Naive thymus-derived CD8-positive, alpha-beta T cell (primary cell): ENCODE measurements around the gene HEXD. TPM values are rescaled to one million over a fixed set of nuclear protein-coding genes. Genes with fewer than 3 reads are reported as not detected.

Experiments used
- ATAC-seq, 2 donors: fragments of 150-1000 bp; cut with Tn5 transposase in 1 of 2; sonication (Bioruptor Pico), chemical (Tn5 transposase) in 1 of 2; 1 replicate in 1 of 2; 2 replicates in 1 of 2; pipeline ENCODE4 v1.10.0; 2021; ENCODE audit warnings: mild to moderate bottlenecking in 2 of 2, moderate library complexity in 2 of 2
- POLR2A ChIA-PET: fragments of 350-600 bp; sonication (Branson Sonifier 250); formaldehyde crosslinking; loops from one replicate; lab custom pipeline; 2021; ENCODE audit warnings: antibody characterized with exemption; lab: Charles Lee
- DNase-seq, 10 donors: peaks; one replicate each; pipeline versions ENCODE4 v3.0.0 to v3.0.0-alpha.2; 2020 to 2022
- H3K27ac Mint-ChIP-seq, 10 donors: one replicate each; pipeline ENCODE4 v1.8.0; 2020 to 2022; ENCODE audit warnings: mild to moderate bottlenecking in 10 of 10, mixed read lengths in 10 of 10, moderate library complexity in 4 of 10, inconsistent platforms in 1 of 10
- H3K27me3 Mint-ChIP-seq, 5 donors: one replicate each; pipeline ENCODE4 v1.8.0; 2021 to 2022; ENCODE audit warnings: mixed read lengths in 5 of 5
- H3K36me3 Mint-ChIP-seq, 3 donors: one replicate each; pipeline ENCODE4 v1.8.0; 2020 to 2022; ENCODE audit warnings: mixed read lengths in 3 of 3, mild to moderate bottlenecking in 2 of 3, inconsistent platforms in 1 of 3
- H3K4me1 Mint-ChIP-seq, 4 donors: one replicate each; pipeline ENCODE4 v1.8.0; 2021 to 2022; ENCODE audit warnings: mixed read lengths in 4 of 4
- H3K4me3 Mint-ChIP-seq, 10 donors: one replicate each; pipeline ENCODE4 v1.8.0; 2020 to 2022; ENCODE audit warnings: mild to moderate bottlenecking in 10 of 10, mixed read lengths in 10 of 10, moderate library complexity in 6 of 10, inconsistent platforms in 1 of 10
- H3K9me3 Mint-ChIP-seq, 9 donors: one replicate each; pipeline ENCODE4 v1.8.0; 2020 to 2022; ENCODE audit warnings: mixed read lengths in 9 of 9, mild to moderate bottlenecking in 3 of 9, inconsistent platforms in 1 of 9, moderate library complexity in 1 of 9
- polyA plus RNA-seq, 3 donors: library from polyadenylated mRNA; unstranded; fragments of 300-500 nt; fragmentation: Illumina TruSeq; gene quantifications; one replicate each; pipeline ENCODE4 v1.2.3, GENCODE V29; 2021
- total RNA-seq, 8 experiments: library from RNA in 2 of 8; stranded (reverse) in 2 of 8; gene quantifications; one replicate each; pipeline ENCODE4 v1.2.3 and lab custom pipeline; 2021 to 2026

Gene HEXD
- total and polyA plus RNA-seq, 5 experiments from 2014 or later = 12.1 to 122 (median 18.8) TPM

- POLR2A ChIA-PET = no interaction called here
- Mint-ChIP-seq H3K36me3 (peaks cover 0 to 24% (median 0%) of the 10 kb centered on the region in 3 donors), H3K27ac (peak overlapping the region in 3 of 10 donors; percentile 56 to 78 (median 72))
Observed at GRCh38 chr17:82414548-82415281, 3.4 kb upstream of the HEXD start.

GRCh38 chr17:82415336-82415735 is 2.8 kb upstream of the HEXD start:
- Mint-ChIP-seq H3K9me3 (no peaks in the 10 kb centered on the region), H3K4me3 (peak overlapping the region in 4 of 10 donors; percentile 23 to 73 (median 36)), H3K36me3 (peaks cover 0 to 27% (median 3%) of the 10 kb centered on the region in 3 donors), H3K27me3 (no peaks in the 10 kb centered on the region), H3K27ac (peak overlapping the region in 1 of 10 donors; percentile 44), H3K4me1 (peaks cover 12 to 33% (median 29%) of the 10 kb centered on the region in 4 donors)
- POLR2A ChIA-PET = no interaction called here
- DNase-seq (no peak), ATAC-seq (no peak)

More at GRCh38 chr17:82414548-82415281, 3.4 kb upstream of the HEXD start:
- peak; percentile 52 to 83 (median 66) for DNase-seq
- H3K4me3 Mint-ChIP-seq = peak overlapping the region in 7 of 10 donors; percentile 4 to 45 (median 30)
- H3K4me1 Mint-ChIP-seq = peaks cover 10 to 27% (median 23%) of the 10 kb centered on the region in 4 donors
- ATAC-seq = peak; percentile 23 to 25
- no peaks in the 10 kb centered on the region for H3K27me3 Mint-ChIP-seq
- H3K9me3 Mint-ChIP-seq = no peaks in the 10 kb centered on the region

- peaks cover 12 to 34% (median 30%) of the 10 kb centered on the region in 4 donors for H3K4me1 Mint-ChIP-seq
- H3K27me3 Mint-ChIP-seq = no peaks in the 10 kb centered on the region
- no peak overlapping the region for H3K27ac Mint-ChIP-seq
- peak overlapping the region in 1 of 10 donors; percentile 73 for H3K4me3 Mint-ChIP-seq
- no peaks in the 10 kb centered on the region for H3K9me3 Mint-ChIP-seq
- POLR2A ChIA-PET = interaction anchor here (1.1 kb wide), 1 partner anchor 79 kb away, joined by 3 read pairs; no protein-coding TSS in a partner anchor
- peaks cover 0 to 29% (median 3%) of the 10 kb centered on the region in 3 donors for H3K36me3 Mint-ChIP-seq
- no peak for DNase-seq
- no peak for ATAC-seq
Observed at GRCh38 chr17:82415786-82416185, 2.4 kb upstream of the HEXD start.

- Mint-ChIP-seq H3K4me3 (peak overlapping the region in 2 of 10 donors; percentile 20 to 43), H3K36me3 (peaks cover 0 to 33% (median 6%) of the 10 kb centered on the region in 3 donors), H3K27ac (no peak overlapping the region), H3K4me1 (peaks cover 12 to 34% (median 30%) of the 10 kb centered on the region in 4 donors), H3K27me3 (no peaks in the 10 kb centered on the region), H3K9me3 (no peaks in the 10 kb centered on the region)
- ATAC-seq = no peak
- POLR2A ChIA-PET = interaction anchor here (1.1 kb wide), 1 partner anchor 79 kb away, joined by 3 read pairs; no protein-coding TSS in a partner anchor
- DNase-seq = no peak
Observed at GRCh38 chr17:82416264-82416663, 1.9 kb upstream of the HEXD start.

- Mint-ChIP-seq H3K36me3 (peaks cover 0 to 35% (median 9%) of the 10 kb centered on the region in 3 donors), H3K4me1 (peaks cover 12 to 34% (median 30%) of the 10 kb centered on the region in 4 donors), H3K27ac (no peak overlapping the region), H3K27me3 (no peaks in the 10 kb centered on the region), H3K4me3 (no peak overlapping the region), H3K9me3 (no peaks in the 10 kb centered on the region)
- POLR2A ChIA-PET = interaction anchor here (0.6 to 3.1 kb wide), 6 partner anchors 32 to 87 kb away, joined by 3 to 16 read pairs (median 4); partner anchors contain the start of gene NARF
- DNase-seq = no peak
- ATAC-seq = no peak
Observed at GRCh38 chr17:82416771-82417170, 1.4 kb upstream of the HEXD start.

- Mint-ChIP-seq H3K27ac (peak overlapping the region in 9 of 10 donors; percentile 66 to 92 (median 85)), H3K4me1 (peaks cover 9 to 39% (median 34%) of the 10 kb centered on the region in 4 donors), H3K36me3 (peaks cover 0 to 39% (median 12%) of the 10 kb centered on the region in 3 donors), H3K27me3 (no peaks in the 10 kb centered on the region), H3K9me3 (no peaks in the 10 kb centered on the region), H3K4me3 (peak overlapping the region; percentile 65 to 90 (median 84))
- POLR2A ChIA-PET = interaction anchor here (0.7 to 3.1 kb wide), 11 partner anchors 10 to 228 kb away, joined by 3 to 16 read pairs (median 4); partner anchors contain the start of genes FOXK2 and NARF
- no peak for ATAC-seq
- peak in 1 of 10 donors; percentile 17 for DNase-seq
Observed at GRCh38 chr17:82419540-82419939, 1.4 kb downstream of the HEXD start.

GRCh38 chr17:82424001-82424862 is 6.1 kb downstream of the HEXD start:
- Mint-ChIP-seq H3K27me3 (no peaks in the 10 kb centered on the region), H3K36me3 (peaks cover 0 to 43% (median 12%) of the 10 kb centered on the region in 3 donors), H3K4me3 (no peak overlapping the region), H3K27ac (peak overlapping the region in 1 of 10 donors; percentile 90), H3K4me1 (peaks cover 11 to 33% (median 29%) of the 10 kb centered on the region in 4 donors), H3K9me3 (no peaks in the 10 kb centered on the region)
- POLR2A ChIA-PET = interaction anchor here (1.2 kb wide), 1 partner anchor 25 kb away, joined by 5 read pairs; no protein-coding TSS in a partner anchor
- DNase-seq (peak in 8 of 10 donors; percentile 20 to 51 (median 40)), ATAC-seq (peak in 1 of 2 donors; percentile 50)

GRCh38 chr17:82424863-82425159 is 6.7 kb downstream of the HEXD start:
- peaks cover 0 to 47% (median 12%) of the 10 kb centered on the region in 3 donors for H3K36me3 Mint-ChIP-seq
- ATAC-seq = no peak
- H3K4me1 Mint-ChIP-seq = peaks cover 13 to 33% (median 29%) of the 10 kb centered on the region in 4 donors
- DNase-seq = no peak
- H3K27ac Mint-ChIP-seq = peak overlapping the region in 1 of 10 donors; percentile 90
- POLR2A ChIA-PET = no interaction called here
- no peaks in the 10 kb centered on the region for H3K9me3 Mint-ChIP-seq
- H3K4me3 Mint-ChIP-seq = no peak overlapping the region
- no peaks in the 10 kb centered on the region for H3K27me3 Mint-ChIP-seq

- no peaks in the 10 kb centered on the region for H3K27me3 Mint-ChIP-seq
- no peak overlapping the region for H3K4me3 Mint-ChIP-seq
- POLR2A ChIA-PET = interaction anchor here (0.6 to 1.4 kb wide), 2 partner anchors 21 to 52 kb away, joined by 3 to 4 read pairs; no protein-coding TSS in a partner anchor
- no peak overlapping the region for H3K27ac Mint-ChIP-seq
- H3K9me3 Mint-ChIP-seq = no peaks in the 10 kb centered on the region
- ATAC-seq (no peak), DNase-seq (no peak)
- H3K4me1 Mint-ChIP-seq = peaks cover 16 to 34% (median 24%) of the 10 kb centered on the region in 4 donors
- H3K36me3 Mint-ChIP-seq = peaks cover 0 to 31% (median 0%) of the 10 kb centered on the region in 3 donors
Observed at GRCh38 chr17:82428546-82428945, 10.4 kb downstream of the HEXD start.

GRCh38 chr17:82429824-82430223 is 11.7 kb downstream of the HEXD start:
- no peaks in the 10 kb centered on the region for H3K9me3 Mint-ChIP-seq
- H3K27ac Mint-ChIP-seq = peak overlapping the region in 6 of 10 donors; percentile 35 to 91 (median 63)
- no peaks in the 10 kb centered on the region for H3K27me3 Mint-ChIP-seq
- ATAC-seq (no peak), DNase-seq (no peak)
- peak overlapping the region in 2 of 10 donors; percentile 25 to 55 for H3K4me3 Mint-ChIP-seq
- POLR2A ChIA-PET = interaction anchor here (1.4 kb wide), 1 partner anchor 11 kb away, joined by 4 read pairs; no protein-coding TSS in a partner anchor
- H3K4me1 Mint-ChIP-seq = peaks cover 13 to 41% (median 25%) of the 10 kb centered on the region in 4 donors
- H3K36me3 Mint-ChIP-seq = peaks cover 0 to 29% (median 0%) of the 10 kb centered on the region in 3 donors

- POLR2A ChIA-PET = no interaction called here
- ATAC-seq (no peak), DNase-seq (no peak)
- no peaks in the 10 kb centered on the region for H3K9me3 Mint-ChIP-seq
- H3K4me1 Mint-ChIP-seq = peaks cover 11 to 48% (median 23%) of the 10 kb centered on the region in 4 donors
- no peaks in the 10 kb centered on the region for H3K27me3 Mint-ChIP-seq
- H3K27ac Mint-ChIP-seq = no peak overlapping the region
- H3K4me3 Mint-ChIP-seq = no peak overlapping the region
- peaks cover 0 to 29% (median 0%) of the 10 kb centered on the region in 3 donors for H3K36me3 Mint-ChIP-seq
Observed at GRCh38 chr17:82432017-82432416, 13.9 kb downstream of the HEXD start.
